NK-92 (cell line): Measurements from ENCODE around the gene LIPG.
"Not testable (repeated sequence)": the region's sequence is repeated elsewhere in the genome, so short reads cannot be mapped to it uniquely, and the experiment has no call there.

ENCODE experiments used
- DNase-seq: peaks from one replicate; lab custom pipeline; 2025; ENCODE audit not compliant: unreplicated experiment; lab: John Stamatoyannopoulos, UW

LIPG gene

GRCh38 chr18:49546278-49546677, 15.6 kb upstream of the LIPG start:
- no peak for DNase-seq

GRCh38 chr18:49546719-49547273, 15.1 kb upstream of the LIPG start:
- no peak for DNase-seq

- DNase-seq: no peak
Measured at GRCh38 chr18:49547701-49548100, 14.2 kb upstream of the LIPG start.

- DNase-seq: no peak
Measured at GRCh38 chr18:49548229-49548636, 13.6 kb upstream of the LIPG start.

- DNase-seq: no peak
Measured at GRCh38 chr18:49550621-49551339, 11.1 kb upstream of the LIPG start.

GRCh38 chr18:49553003-49553402, 8.9 kb upstream of the LIPG start:
- no peak for DNase-seq

GRCh38 chr18:49555641-49556040, 6.2 kb upstream of the LIPG start:
- no peak for DNase-seq

GRCh38 chr18:49558356-49558755, 3.5 kb upstream of the LIPG start:
- DNase-seq: no peak

- DNase-seq: not testable (repeated sequence)
Measured at GRCh38 chr18:49559326-49559931, 2.4 kb upstream of the LIPG start.

- no peak for DNase-seq
Measured at GRCh38 chr18:49560277-49560623, 1.6 kb upstream of the LIPG start.

- DNase-seq: no peak
Measured at GRCh38 chr18:49560624-49561288, 1.1 kb upstream of the LIPG start.

GRCh38 chr18:49562481-49563129, 748 bp downstream of the LIPG start:
- DNase-seq: no peak

- no peak for DNase-seq
Measured at GRCh38 chr18:49563130-49563540, 1.3 kb downstream of the LIPG start.

- DNase-seq: no peak
Measured at GRCh38 chr18:49563701-49564517, 2.1 kb downstream of the LIPG start.

GRCh38 chr18:49564518-49564834, 2.6 kb downstream of the LIPG start:
- DNase-seq: no peak

GRCh38 chr18:49565101-49565500, 3.2 kb downstream of the LIPG start:
- no peak for DNase-seq

GRCh38 chr18:49565612-49566011, 3.8 kb downstream of the LIPG start:
- no peak for DNase-seq

GRCh38 chr18:49566217-49566770, 4.4 kb downstream of the LIPG start:
- DNase-seq: no peak

- DNase-seq: no peak
Measured at GRCh38 chr18:49566985-49567384, 5.1 kb downstream of the LIPG start.

- no peak for DNase-seq
Measured at GRCh38 chr18:49569724-49570123, 7.9 kb downstream of the LIPG start.

GRCh38 chr18:49570836-49571235, 9.0 kb downstream of the LIPG start:
- no peak for DNase-seq
